Measurements from ENCODE around the gene PACS1.

- TF ChIP-seq, protein P1, sequence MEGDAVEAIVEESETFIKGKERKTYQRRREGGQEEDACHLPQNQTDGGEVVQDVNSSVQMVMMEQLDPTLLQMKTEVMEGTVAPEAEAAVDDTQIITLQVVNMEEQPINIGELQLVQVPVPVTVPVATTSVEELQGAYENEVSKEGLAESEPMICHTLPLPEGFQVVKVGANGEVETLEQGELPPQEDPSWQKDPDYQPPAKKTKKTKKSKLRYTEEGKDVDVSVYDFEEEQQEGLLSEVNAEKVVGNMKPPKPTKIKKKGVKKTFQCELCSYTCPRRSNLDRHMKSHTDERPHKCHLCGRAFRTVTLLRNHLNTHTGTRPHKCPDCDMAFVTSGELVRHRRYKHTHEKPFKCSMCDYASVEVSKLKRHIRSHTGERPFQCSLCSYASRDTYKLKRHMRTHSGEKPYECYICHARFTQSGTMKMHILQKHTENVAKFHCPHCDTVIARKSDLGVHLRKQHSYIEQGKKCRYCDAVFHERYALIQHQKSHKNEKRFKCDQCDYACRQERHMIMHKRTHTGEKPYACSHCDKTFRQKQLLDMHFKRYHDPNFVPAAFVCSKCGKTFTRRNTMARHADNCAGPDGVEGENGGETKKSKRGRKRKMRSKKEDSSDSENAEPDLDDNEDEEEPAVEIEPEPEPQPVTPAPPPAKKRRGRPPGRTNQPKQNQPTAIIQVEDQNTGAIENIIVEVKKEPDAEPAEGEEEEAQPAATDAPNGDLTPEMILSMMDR (IDR thresholded peaks at IDR 0.05) = no peak
- TF ChIP-seq, protein P2, sequence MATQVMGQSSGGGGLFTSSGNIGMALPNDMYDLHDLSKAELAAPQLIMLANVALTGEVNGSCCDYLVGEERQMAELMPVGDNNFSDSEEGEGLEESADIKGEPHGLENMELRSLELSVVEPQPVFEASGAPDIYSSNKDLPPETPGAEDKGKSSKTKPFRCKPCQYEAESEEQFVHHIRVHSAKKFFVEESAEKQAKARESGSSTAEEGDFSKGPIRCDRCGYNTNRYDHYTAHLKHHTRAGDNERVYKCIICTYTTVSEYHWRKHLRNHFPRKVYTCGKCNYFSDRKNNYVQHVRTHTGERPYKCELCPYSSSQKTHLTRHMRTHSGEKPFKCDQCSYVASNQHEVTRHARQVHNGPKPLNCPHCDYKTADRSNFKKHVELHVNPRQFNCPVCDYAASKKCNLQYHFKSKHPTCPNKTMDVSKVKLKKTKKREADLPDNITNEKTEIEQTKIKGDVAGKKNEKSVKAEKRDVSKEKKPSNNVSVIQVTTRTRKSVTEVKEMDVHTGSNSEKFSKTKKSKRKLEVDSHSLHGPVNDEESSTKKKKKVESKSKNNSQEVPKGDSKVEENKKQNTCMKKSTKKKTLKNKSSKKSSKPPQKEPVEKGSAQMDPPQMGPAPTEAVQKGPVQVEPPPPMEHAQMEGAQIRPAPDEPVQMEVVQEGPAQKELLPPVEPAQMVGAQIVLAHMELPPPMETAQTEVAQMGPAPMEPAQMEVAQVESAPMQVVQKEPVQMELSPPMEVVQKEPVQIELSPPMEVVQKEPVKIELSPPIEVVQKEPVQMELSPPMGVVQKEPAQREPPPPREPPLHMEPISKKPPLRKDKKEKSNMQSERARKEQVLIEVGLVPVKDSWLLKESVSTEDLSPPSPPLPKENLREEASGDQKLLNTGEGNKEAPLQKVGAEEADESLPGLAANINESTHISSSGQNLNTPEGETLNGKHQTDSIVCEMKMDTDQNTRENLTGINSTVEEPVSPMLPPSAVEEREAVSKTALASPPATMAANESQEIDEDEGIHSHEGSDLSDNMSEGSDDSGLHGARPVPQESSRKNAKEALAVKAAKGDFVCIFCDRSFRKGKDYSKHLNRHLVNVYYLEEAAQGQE (IDR thresholded peaks at IDR 0.05; ENCODE audit: insufficient read depth in 1 of 2, low read depth in 2 of 2, low read length in 1 of 2) = no peak
Measured at GRCh38 chr11:66077927-66078326, 7.9 kb downstream of the PACS1 start.

Measured in Panc1 (cell line).